G401.6 (cell line): Measurements from ENCODE around the gene ZNF780B.
A peak's percentile ranks its signal among the peaks of the same experiment; 100 is the strongest.
"Not testable (repeated sequence)": the region's sequence is repeated elsewhere in the genome, so short reads cannot be mapped to it uniquely, and the experiment has no call there.

Experiments used
- FAIRE-seq: peaks from 2 replicates; lab custom pipeline; 2012; peaks lifted over from hg19 to GRCh38; lab: Jason Lieb, UNC

The ZNF780B gene

DNA sequence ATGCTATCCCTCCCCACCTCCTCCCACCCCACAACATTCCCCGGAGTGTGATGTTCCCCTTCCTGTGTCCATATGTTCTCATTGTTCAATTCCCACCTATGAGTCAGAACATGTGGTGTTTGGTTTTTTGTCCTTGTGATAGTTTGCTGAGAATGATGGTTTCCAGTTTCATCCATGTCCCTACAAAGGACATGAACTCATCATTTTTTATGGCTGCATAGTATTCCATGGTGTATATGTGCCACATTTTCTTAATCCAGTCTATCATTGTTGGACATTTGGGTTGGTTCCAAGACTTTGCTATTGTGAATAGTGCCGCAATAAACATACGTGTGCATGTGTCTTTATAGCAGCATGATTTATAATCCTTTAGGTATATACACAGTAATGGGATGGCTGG lies 18.0 kb downstream of the ZNF780B start:
- not testable (repeated sequence) for FAIRE-seq

DNA sequence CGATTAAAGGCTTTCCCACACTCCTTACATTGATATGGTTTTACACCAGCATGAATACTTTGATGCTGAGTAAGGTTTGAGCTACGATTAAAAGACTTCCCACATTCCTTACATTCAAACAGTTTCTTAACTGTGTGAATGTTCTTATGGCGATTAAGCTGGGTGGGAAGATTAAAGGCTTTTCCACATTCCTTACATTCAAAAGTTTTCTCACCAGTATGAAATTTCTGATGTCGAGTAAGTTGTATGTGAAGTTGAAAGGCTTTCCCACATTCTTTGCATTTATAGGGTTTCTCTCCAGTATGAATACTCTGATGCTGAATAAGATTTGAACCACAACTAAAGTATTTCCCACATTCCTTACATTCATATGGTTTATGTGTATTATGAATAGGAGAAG lies 20.0 kb downstream of the ZNF780B start:
- no peak for FAIRE-seq

DNA sequence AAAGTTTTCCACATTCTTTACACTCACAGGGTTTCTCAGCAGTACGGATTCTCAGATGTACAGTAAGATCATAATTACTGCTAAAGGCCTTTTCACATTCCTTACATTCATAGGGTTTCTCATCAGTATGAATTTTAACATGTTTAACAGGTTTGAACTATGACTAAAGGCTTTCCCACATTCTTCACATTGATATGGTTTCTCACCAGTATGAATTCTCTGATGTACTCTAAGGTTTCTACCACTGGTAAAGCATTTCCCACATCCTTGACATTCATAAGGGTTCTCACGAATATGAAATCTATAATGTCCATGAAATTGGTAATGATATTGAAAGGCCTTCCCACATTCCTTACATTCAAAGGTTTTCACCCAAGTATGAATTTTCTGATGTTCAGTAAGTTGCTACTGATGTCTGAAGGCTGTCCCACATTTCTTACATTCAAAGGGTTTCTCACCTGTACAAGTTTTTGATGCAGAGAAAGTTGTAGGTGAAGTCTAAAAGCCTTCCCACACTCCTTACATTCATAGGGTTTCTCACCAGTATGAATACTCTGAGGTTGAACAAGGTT lies 22.0 kb downstream of the ZNF780B start:
- no peak for FAIRE-seq

DNA sequence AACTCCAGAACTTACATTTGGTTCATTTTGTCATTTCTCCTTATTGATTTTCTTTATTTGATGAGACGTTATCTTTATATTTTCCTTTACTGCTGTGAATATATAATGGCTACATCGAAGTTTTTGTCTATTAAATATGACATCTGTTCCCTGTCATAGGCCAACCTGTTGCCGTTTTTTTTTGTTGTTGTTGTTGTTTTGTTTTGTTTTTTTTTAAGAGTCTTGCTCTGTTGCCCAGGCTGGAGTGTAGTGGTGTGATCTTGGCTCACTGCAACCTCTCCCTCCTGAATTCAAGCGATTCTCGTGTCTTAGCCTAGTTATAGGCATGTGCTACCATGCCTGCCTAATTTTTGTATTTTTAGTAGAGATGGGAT lies 29.4 kb downstream of the ZNF780B start:
- no peak for FAIRE-seq

DNA sequence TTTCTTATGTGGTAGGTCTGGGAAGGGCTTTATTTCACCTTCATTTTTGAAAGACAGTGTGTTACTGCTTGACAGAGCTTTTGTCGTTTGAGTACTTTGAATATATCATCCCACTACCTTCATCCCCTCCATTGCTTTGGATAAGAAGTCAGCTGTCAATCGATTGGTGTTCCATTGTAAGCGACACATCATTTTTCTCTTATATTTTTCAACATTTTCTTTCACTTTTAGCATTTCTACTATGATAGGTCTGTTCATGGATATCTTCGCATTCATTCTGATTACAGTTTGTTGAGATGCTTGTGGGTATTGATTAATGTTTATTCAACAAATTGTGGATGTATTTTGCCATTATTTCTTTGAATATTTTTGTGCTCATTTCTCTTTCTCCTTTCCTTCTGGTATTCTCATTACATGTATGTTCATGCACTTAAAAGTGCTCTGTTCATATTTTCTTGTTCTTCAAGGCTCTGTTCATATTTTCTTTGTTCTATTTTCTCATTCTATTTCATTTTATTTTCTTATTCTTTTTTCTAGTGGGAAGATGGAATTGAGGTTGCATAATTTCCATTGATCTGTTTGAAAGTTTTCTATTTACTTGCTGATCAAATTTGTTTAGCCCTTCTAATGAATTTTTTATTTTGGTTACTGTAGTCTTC lies 30.0 kb downstream of the ZNF780B start:
- no peak for FAIRE-seq

DNA sequence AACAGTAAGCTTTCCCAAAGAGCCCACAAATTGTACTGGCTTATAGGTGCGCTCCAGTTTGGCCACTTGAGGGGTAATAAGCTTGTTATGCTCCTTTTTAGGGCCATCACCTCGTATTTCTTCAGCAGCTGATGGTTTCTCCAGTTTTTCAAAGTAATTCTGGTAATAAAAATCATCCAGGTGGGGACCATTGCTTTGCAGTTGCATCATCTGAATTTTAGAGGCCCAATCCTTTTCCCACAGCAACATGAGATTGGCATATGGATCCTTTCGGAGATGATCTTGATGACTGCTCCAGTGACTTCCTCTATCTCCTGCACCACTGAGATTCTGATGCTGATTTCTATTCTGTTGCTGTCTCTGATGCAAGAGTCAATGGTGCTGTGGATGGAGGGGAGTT lies 32.1 kb downstream of the ZNF780B start:
- FAIRE-seq = no peak

DNA sequence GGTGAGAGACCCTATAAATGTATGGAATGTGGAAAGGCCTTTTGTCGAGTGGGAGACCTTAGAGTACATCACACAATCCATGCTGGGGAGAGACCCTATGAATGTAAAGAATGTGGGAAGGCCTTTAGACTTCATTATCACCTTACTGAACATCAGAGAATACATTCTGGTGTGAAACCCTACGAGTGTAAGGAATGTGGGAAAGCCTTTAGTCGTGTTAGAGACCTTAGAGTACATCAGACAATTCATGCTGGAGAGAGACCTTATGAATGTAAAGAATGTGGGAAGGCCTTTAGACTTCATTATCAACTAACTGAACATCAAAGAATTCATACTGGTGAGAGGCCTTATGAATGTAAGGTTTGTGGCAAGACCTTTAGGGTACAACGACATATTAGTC lies 42.0 kb downstream of the ZNF780B start:
- FAIRE-seq = no peak

DNA sequence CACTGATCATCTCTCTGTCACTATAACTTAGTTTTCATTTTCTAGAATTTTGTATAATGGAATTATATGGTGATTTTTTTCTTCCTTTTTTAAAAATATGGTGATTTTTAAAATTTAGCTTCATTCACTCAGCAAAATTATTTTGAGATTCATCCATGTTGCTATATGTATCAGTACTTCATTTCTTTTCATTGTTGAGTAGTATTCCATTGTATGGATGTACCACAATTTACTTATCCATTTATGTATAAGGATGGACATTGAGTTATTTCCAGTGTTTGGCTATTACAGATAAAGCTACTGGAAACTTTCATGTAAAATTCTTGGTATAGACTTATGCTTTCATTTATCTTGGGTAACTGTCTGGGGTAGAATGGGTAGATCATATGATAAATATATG lies 46.4 kb downstream of the ZNF780B start:
- FAIRE-seq = peak; percentile 3

DNA sequence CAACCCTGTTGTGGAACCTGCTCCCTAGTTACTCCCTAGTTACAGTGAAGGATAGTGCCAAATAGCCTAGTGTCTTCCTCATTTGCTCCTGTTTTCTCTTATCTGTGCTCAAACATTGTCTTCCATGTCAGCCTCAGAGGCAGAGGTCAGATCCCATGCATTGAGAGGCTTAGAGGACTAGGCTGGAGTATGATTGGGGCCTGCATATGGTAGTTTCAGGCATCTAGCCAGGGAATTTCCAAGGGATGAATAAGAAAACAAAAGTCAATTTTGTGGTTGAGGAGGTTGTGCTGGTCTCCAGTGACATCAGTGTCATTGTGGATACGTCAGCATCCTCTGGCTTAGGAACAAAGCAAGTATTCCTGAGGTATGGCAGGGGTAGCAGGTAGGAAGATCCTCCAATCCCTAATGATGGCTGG lies 49.7 kb downstream of the ZNF780B start:
- FAIRE-seq = no peak

DNA sequence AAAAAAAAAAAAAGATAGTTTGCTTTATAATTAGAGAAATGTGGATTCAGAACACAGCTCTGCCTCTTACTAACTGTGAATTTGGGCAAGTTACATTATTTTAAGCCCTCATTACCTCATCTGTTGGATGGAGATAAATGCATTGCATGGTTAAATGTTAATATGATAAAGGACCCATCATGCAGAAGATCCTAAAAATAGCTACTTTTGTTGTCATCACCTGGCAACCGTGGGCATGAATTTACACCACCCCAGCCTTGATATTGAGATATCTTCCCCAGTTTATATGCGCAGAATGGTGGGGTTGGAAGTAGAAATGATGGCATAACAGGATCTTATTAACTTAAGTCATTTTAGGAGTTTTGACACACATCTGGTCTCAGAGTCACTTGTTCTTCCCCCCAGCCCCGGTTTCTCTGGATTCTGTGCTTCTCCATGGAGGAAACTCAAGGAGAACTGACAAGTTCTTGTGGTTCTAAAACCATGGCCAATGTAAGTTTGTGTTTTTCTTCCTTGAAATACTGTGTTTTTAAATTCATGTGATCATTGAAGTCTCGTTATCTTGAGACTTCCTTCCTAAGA lies 50.2 kb downstream of the ZNF780B start:
- FAIRE-seq = no peak

DNA sequence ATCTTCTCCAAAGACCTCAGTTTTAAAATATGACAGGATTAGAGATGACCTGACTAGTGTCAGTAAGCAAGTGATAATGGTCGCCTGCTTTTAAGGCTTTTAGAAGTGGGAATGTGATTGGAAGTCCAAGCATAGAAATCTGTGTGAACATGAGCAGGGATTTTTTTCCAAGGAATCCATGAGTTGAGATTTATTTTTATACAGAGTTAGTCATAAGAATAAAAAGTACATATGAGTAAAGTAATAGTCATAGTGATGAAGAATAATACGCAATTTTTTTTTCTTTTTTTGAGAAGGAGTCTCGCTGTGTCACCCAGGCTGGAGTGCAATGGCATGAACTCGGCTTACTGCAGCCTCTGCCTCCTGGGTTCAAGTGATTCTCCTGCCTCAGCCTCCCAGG lies 57.5 kb downstream of the ZNF780B start:
- no peak for FAIRE-seq

DNA sequence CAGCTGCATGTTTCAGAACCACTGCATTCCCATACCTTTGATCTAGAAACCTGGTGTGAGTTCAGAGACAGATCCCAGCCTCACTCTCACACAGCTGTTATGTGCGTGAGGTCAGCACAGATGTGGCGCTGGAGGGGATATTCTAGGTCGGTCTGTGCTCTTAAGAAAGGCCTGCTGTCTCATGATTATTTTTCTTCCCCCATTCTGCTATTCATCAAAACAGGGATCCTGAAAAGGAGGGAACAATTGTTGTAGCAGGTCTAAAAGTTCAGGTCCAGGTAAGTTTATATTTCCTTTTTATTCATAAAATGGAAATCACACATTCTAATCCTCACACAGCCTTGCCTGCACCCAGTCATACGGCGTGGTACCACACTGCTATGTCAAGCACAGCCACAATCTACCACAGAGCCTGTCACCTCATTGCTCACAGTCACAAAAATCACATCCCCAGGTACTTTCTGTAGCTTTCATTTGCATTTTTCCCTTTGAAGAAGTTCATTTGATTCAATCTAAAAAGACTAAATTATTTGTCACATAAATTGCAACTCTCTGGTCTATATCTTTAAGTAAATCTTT lies 58.3 kb downstream of the ZNF780B start:
- no peak for FAIRE-seq

DNA sequence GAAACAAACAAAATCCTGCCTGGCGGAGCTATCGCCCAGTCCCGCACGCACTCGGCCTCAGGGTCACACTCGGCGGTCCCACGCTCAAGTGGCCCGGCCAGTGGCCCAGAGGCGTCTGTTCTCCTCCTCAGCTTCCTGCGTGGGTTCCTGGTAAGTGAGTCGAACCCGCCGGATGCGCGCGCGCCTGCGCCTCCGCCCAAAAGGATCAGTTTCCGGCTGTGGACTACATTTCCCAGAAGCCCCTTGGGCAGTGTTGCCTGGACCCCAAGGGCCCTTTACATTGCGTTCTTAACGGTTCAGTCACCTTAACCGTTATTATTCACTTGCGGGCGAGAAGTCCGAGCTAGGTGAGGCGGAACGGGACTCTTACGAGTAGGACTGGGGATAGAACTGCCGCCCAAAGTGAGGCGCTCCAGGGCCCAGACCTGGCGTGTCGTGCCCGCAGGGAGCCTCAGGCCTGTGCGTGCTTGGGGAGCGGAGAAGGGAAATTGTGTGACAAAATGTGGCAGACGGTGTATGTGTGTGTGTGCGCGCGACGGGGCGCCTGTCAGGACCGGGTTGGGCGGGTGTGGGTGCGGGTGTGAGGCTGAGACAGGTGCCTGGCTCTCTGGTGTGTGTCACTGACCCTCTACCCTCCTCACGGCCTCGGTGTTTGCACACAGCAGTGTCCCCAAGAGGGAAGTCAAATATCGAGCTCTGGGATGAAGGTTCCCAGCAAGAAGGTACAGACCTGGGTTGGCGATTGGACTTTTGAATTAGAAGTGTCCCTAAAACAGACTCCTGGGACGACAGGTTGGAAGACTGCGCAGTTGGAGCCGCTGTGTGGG lies 59.0 kb downstream of the ZNF780B start, which contains the start of gene ZNF546:
Gene ZNF546, plus strand, starts transcription at position 250 of the 827 bp plus-strand sequence. CDS start 1,267 bp downstream, outside the sequence.
- peak; percentile 89 for FAIRE-seq

DNA sequence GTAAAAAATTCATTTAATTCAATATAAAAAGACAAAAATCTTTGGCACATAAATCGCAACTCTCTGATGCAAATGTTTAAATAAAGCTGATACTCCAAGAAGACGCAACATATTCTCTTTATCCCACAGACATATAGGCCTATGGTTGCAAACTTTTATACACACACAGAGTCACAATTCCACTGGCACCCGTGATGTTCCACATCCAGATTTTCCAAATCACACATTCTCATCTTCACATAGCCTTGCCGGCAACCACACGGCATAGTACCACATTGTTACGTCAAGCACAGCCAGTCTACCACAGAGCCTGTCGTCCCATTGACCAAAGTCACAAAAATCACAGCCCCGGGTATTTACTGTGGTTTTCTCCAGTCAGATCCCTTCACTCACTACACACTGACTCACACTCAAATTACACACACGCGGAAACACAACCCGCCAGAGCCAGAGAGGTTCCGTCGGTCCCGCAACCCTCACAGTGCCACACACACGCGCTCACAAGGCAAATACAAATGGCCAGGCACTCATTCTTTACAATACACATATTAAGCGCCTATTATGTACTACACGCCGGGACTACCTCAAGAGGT lies 59.7 kb downstream of the ZNF780B start:
- no peak for FAIRE-seq

DNA sequence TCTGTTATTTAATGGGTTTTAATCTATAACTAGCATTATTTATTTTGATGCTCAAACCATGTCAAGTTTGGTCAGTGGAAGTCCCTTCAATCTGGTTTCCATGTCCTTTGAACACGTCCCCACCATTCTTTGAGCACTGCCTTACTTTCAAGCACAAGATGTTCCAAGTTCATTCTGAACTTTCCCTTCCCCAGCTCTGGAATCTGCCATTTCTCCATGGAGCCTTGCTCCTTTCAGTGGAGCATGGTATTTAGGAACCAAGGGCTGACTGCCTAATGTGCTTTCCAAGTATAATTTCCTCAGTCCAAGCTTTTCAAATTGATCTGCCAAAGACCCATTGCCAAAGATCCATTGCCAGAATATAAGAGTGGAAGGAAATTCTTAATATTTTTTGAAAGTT lies 60.2 kb downstream of the ZNF780B start:
- FAIRE-seq = no peak

DNA sequence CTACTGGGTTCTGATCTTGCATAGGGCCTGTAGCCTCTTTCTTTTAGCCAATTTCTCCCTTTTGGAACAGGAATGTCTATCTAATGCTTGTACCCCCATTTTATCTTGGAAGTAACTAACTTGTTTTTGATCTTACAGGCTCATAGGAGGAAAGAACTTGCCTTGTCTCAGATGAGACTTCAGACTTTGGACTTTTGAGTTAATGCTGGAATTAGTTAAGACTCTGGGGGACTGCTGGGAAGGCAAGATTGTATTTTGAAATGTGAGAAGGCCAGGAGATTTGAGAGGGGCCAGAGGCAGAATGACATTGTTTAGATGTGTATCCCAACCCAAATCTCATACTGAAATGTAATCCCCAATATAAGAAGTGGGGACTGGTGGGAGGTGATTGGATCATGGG lies 61.7 kb downstream of the ZNF780B start:
- no peak for FAIRE-seq

DNA sequence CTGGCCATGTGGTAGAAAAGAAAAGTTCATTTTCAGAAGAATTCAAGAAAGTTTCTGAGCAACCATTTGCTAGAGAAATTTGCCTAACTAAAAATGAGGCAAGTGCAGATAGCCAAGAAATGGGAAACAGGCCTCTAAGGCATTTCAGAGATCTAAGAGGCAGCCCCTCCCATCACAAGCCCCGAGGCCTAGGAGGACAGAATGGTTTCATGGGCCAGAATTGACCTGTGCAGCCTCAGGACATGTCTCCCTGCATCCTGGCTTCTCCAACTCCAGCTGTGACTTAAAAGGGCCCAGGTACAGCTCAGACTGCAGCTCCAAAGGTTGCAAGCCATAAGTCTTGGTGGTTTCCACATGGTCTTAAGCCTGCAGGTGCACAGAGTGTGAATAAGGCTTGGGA lies 62.4 kb downstream of the ZNF780B start:
- no peak for FAIRE-seq

DNA sequence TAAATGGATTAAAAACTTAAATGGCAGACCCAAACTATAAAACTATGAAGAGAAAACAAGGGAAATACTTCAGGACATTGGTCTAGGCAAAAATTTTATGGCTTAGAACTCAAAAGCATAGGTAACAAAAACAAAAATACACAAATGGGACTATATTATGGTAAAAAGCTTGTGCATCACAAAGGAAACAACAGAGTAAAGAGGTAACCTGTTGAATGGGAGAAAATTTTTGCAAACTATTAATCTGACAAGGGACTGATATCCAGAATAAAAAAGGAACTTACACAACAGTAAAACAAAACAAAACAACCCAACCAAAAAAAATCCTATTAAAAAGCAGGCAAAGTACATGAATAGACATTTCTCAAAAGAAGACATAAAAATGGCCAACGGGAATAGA lies 68.4 kb downstream of the ZNF780B start:
- FAIRE-seq = peak; percentile 45

DNA sequence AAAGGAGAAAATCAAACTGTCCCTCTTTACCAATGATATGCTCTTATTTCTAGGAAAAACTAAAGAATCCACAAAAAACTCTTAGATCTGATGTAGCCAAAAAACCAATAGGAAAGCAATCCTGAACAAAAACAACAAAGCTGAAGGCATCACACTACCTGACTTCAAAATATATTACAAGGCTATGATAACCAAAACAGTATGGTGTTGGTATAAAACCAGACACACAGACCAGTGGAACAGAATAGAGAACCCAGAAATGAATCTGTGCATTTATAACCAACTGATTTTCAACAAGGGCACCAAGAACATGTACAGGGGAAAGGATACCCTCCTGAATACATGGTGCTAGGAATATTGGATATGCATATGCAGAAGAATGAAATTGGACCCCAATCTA lies 68.9 kb downstream of the ZNF780B start:
- FAIRE-seq = no peak

DNA sequence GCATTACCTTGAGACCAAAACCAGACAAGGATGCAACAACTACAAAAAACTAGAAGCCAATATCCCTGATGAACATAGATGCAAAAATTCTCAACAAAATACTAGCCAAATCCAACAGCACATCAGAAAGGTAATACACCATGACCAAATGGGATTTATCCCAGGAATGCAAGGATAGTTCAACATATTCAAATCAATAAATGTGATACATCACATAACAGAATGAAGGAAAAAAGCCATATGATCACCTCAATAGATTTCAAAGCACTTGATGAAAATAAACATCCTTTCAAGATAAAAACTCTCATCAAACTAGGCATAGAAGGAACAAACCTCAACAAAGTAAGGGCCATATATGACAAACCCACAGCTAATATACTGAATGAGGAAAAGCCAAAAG lies 69.4 kb downstream of the ZNF780B start:
- FAIRE-seq = no peak

DNA sequence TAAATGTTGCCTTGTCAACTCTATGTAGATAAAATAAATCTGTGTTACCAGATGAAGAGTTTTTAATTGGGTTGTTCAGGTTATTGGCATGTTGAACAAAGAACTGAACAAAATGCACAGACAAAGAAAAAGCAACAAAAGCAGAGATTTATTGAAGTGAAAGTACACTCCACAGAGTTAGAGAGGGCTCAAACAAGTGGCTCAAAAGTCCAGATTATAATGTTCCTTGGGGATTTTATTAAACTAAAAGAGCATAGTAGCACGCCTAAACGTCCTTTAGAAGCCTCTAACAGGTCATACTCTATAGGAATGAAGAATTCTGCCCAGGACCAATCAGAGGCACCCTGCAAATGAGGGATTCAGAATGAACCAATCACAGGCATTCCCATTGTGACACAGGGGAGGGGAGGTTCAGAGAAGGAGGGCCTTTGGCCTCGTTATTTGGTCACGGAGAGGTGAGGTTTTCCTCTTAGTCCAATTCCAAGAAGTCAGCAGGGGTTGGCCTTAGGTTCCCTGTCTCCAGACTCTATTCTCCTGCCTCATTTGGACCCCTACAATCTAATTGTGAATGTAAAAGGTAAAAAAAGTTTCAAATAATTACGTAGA lies 72.2 kb downstream of the ZNF780B start:
- FAIRE-seq = no peak

DNA sequence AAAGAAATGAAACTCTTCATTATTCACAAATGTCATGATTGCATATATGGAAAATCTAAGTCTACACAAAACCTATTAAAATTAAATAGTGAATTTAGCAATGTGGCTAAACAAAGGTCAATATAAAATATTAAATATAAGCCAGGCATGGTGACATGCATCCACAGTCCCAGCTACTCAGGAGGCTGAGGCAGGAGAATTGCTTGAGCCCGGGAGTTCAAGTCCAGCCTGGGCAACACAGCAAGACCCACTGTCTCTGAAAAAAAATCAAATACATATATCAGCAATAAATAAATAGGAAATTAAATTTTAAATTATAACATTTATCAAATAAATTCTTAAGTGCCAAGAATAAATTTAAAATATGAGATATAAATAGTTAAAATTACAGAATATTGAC lies 73.1 kb downstream of the ZNF780B start:
- FAIRE-seq = peak; percentile 25
